MG63 (cell line): ENCODE measurements around the gene DENND2C. TPM values are rescaled to one million over a fixed set of nuclear protein-coding genes. Genes with fewer than 3 reads are reported as not detected.

Experiments
- DNase-seq: peaks from one replicate; pipeline ENCODE4 v3.0.0-alpha.2; 2020
- H3K27me3 ChIP-seq: fragments of 250-450 bp; sonication (Bioruptor Pico); 2 replicates; pipeline ENCODE4 v1.5.1; 2020; ENCODE audit warnings: mild to moderate bottlenecking, moderate library complexity
- H3K36me3 ChIP-seq: fragments of 250-450 bp; sonication (Bioruptor Pico); 2 replicates; pipeline ENCODE4 v1.5.1; 2020; ENCODE audit warnings: mild to moderate bottlenecking, moderate library complexity
- H3K4me3 ChIP-seq: fragments of 250-450 bp; sonication (Bioruptor Pico); 2 replicates; pipeline ENCODE4 v1.5.1; 2020; ENCODE audit warnings: mild to moderate bottlenecking, moderate library complexity
- H3K9me3 ChIP-seq: fragments of 250-450 bp; sonication (Bioruptor Pico); 2 replicates; pipeline ENCODE4 v1.5.1; 2020; ENCODE audit warnings: mild to moderate bottlenecking, moderate library complexity
- total RNA-seq: library from RNA; depleted of rRNA; stranded (reverse); fragments of >200 nt; shearing (Covaris generic); gene quantifications from 2 replicates; pipeline ENCODE4 v1.2.3, GENCODE V29; 2014; ENCODE audit warnings: low replicate concordance; rRNA removed

The DENND2C gene
- total RNA-seq, 1 experiment from 2014 or later, result 1.7 TPM

- Histone ChIP-seq H3K27me3 (no peaks in the 10 kb centered on the region), H3K9me3 (no peaks in the 10 kb centered on the region), H3K36me3 (no peaks in the 10 kb centered on the region), H3K4me3 (no peak overlapping the region)
- DNase-seq, result no peak
Measured at GRCh38 chr1:114540821-114541220, 129.0 kb downstream of the DENND2C start.

DNA sequence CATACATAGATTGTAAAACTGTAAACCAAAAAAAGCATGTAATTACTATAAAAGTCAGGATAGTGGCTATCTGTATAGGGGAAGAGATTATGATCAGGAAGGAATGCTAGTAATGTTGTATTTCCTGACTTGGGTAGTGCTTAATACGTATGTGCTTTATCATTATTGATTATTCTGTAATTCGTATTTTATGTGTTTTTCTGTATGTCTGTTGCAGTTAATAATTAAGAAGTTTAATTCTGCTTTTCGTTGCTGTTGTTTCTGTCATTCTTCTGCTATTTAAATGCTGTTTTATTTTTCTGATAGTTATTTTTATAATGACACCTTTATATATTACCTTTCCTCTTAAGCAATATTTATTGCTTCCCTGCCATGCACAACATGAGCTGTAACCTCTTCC lies 129.6 kb downstream of the DENND2C start:
- Histone ChIP-seq H3K36me3 (no peaks in the 10 kb centered on the region), H3K4me3 (no peak overlapping the region), H3K9me3 (no peaks in the 10 kb centered on the region), H3K27me3 (no peaks in the 10 kb centered on the region)
- no peak for DNase-seq

GRCh38 chr1:114536043-114536442 lies 133.8 kb downstream of the DENND2C start:
- no peaks in the 10 kb centered on the region for H3K9me3 ChIP-seq
- no peak for DNase-seq
- H3K27me3 ChIP-seq, result no peaks in the 10 kb centered on the region
- H3K36me3 ChIP-seq, result no peaks in the 10 kb centered on the region
- H3K4me3 ChIP-seq, result no peak overlapping the region

GRCh38 chr1:114535401-114535800 lies 134.4 kb downstream of the DENND2C start:
- no peaks in the 10 kb centered on the region for H3K36me3 ChIP-seq
- H3K4me3 ChIP-seq, result no peak overlapping the region
- no peak for DNase-seq
- no peaks in the 10 kb centered on the region for H3K27me3 ChIP-seq
- H3K9me3 ChIP-seq, result no peaks in the 10 kb centered on the region

Other genes with a start within 250 kb of the DENND2C start
- gene TRIM33, start 158.8 kb downstream of the DENND2C start, total RNA-seq, result 16.9 and 43.4 TPM in 2 replicates
- gene BCAS2, start 88.4 kb downstream of the DENND2C start, total RNA-seq, result 26.5 and 44.2 TPM in 2 replicates
- not detected in 2 replicates for gene AMPD1, start 25.5 kb upstream of the DENND2C start, total RNA-seq
- 77.3 and 111 TPM in 2 replicates for gene NRAS, start 46.7 kb upstream of the DENND2C start, total RNA-seq
- 267 and 273 TPM in 2 replicates for gene CSDE1, start 87.9 kb upstream of the DENND2C start, total RNA-seq
- gene SIKE1, start 110.6 kb upstream of the DENND2C start, total RNA-seq, result 27.8 and 36.7 TPM in 2 replicates
- not detected in 2 replicates for gene SYCP1, start 184.8 kb upstream of the DENND2C start, total RNA-seq